ENCODE results near the gene CNBD2. TPM values are rescaled to one million over a fixed set of nuclear protein-coding genes. Genes with fewer than 3 reads are reported as not detected.
"Not testable (repeated sequence)": the region's sequence is repeated elsewhere in the genome, so short reads cannot be mapped to it uniquely, and the experiment has no call there.

CNBD2 gene
- total RNA-seq, 1 donor from 2014 or later = 3.0 TPM

DNA sequence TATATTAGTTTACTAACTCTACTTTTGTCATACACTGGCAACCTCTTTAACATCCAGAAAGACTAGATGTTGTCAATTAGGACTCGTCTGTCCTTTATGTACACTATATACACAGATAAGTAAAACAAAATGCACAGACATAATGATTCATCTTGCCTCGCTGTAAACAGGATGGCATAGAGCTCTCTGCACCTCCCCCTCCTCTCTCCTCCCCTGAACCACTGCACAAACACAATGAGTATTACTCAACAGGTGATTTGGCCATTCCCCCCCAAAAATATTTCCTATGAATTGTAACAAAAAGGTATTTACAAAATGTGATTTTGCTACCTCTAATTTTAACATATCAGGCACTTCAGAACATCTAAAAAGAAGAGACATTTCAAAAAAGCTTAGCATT, 81.0 kb downstream of the CNBD2 start:
- not testable (repeated sequence) for H3K27me3 Mint-ChIP-seq (ENCODE audit: low read depth, unreplicated experiment); H3K36me3 Mint-ChIP-seq (ENCODE audit: low read depth, unreplicated experiment); FAIRE-seq; H3K36me3 ChIP-seq (ENCODE audit: insufficient read depth, low read length); H3K4me1 ChIP-seq (ENCODE audit: insufficient read depth, low read length); H3K9me3 ChIP-seq (ENCODE audit: insufficient read depth, low read depth, low read length); H3K27me3 ChIP-seq (ENCODE audit: insufficient read depth, low read length); DNase-seq (ENCODE audit: low read depth); H2AFZ ChIP-seq (ENCODE audit: low read depth, low read length); H3K27ac ChIP-seq (ENCODE audit: low read depth, low read length); H3K9me3 Mint-ChIP-seq (ENCODE audit: unreplicated experiment)
- Histone ChIP-seq H3K4me3 (ENCODE audit: insufficient read depth, low read depth, low read length) (peak overlapping the region; percentile 73), H3K79me2 (ENCODE audit: insufficient read depth, low read length) (peaks cover 62% of the 10 kb centered on the region), H3K9ac (ENCODE audit: low read length) (peak overlapping the region; percentile 100), H3K4me2 (ENCODE audit: low read length) (peak overlapping the region; percentile 88), H4K20me1 (ENCODE audit: insufficient read depth, low read length) (peaks cover 44% of the 10 kb centered on the region)
- Mint-ChIP-seq H3K4me1 (ENCODE audit: low read depth, unreplicated experiment) (peaks cover 17% of the 10 kb centered on the region), H3K27ac (ENCODE audit: unreplicated experiment) (peak overlapping the region; percentile 91), H3K4me3 (ENCODE audit: unreplicated experiment) (peak overlapping the region; percentile 93)

DNA sequence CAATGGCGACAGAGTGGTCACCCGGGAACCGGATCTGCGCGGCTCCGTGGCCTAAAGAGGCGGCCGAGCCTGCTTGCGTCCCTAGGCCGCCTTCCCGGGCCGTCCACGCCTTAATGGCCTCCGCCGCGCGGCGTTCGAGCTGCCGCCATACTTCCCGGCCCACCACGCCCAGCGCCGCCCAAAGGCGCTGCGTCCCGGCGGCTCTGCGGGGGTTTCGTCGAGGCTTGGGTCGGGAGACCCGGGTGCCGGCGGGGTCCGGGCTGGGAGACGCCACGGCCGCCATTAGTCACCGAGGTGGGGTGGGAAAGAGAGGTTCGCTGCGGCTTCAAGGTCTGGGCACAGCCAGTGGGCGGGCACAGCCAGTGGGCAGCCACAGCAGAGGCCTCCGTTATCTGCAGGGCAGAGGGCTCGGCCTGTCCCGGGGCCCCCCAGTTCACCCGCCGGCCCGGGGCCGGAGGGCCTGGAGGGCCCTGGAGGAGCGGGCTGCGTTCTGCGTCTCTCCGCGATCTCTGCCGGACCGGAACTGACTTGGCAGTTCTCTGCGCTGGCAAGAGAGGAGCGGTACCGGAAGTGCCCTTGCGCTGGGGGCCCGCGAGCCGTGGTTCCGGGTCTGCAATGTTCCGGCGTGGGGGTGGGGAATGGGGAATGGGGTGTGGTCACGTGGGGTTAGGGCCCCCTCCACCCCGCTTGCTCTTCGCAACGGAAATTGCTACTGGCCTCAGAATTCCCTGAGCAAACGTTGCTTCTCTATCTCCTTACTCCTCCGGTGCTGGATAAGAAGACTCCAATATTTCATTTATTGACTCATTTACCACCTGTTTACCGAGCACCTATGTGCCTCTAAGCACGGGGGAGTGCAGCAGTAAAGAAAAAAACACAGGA, 82.3 kb downstream of the CNBD2 start:
- H3K4me3 Mint-ChIP-seq (ENCODE audit: unreplicated experiment) = peak overlapping the region; percentile 93
- H3K36me3 Mint-ChIP-seq (ENCODE audit: low read depth, unreplicated experiment) = peaks cover 8% of the 10 kb centered on the region
- H3K27ac Mint-ChIP-seq (ENCODE audit: unreplicated experiment) = peak overlapping the region; percentile 91
- no peak for FAIRE-seq
- peaks cover 13% of the 10 kb centered on the region for H3K27me3 Mint-ChIP-seq (ENCODE audit: low read depth, unreplicated experiment)
- peak overlapping the region; percentile 100 for H3K9ac ChIP-seq (ENCODE audit: low read length)
- peaks cover 5% of the 10 kb centered on the region for H3K36me3 ChIP-seq (ENCODE audit: insufficient read depth, low read length)
- peak overlapping the region; percentile 94 for H3K27ac ChIP-seq (ENCODE audit: low read depth, low read length)
- DNase-seq (ENCODE audit: low read depth) = peak; percentile 75
- H3K4me1 Mint-ChIP-seq (ENCODE audit: low read depth, unreplicated experiment) = peaks cover 17% of the 10 kb centered on the region
- TF ChIP-seq EZH2 (IDR thresholded peaks at IDR 0.05; ENCODE audit: insufficient read depth, low read length) = no peak
- no peak for TF ChIP-seq CTCF (IDR thresholded peaks at IDR 0.05; ENCODE audit: insufficient read depth, low read depth, low read length)
- H3K27me3 ChIP-seq (ENCODE audit: insufficient read depth, low read length) = no peaks in the 10 kb centered on the region
- H3K4me2 ChIP-seq (ENCODE audit: low read length) = peak overlapping the region; percentile 88
- H3K9me3 ChIP-seq (ENCODE audit: insufficient read depth, low read depth, low read length) = no peaks in the 10 kb centered on the region
- H3K79me2 ChIP-seq (ENCODE audit: insufficient read depth, low read length) = peaks cover 50% of the 10 kb centered on the region
- H3K4me3 ChIP-seq (ENCODE audit: insufficient read depth, low read depth, low read length) = peak overlapping the region; percentile 73
- H2AFZ ChIP-seq (ENCODE audit: low read depth, low read length) = peak overlapping the region; percentile 80
- no peaks in the 10 kb centered on the region for H3K9me3 Mint-ChIP-seq (ENCODE audit: unreplicated experiment)
- peaks cover 33% of the 10 kb centered on the region for H4K20me1 ChIP-seq (ENCODE audit: insufficient read depth, low read length)
- H3K4me1 ChIP-seq (ENCODE audit: insufficient read depth, low read length) = peaks cover 7% of the 10 kb centered on the region

DNA sequence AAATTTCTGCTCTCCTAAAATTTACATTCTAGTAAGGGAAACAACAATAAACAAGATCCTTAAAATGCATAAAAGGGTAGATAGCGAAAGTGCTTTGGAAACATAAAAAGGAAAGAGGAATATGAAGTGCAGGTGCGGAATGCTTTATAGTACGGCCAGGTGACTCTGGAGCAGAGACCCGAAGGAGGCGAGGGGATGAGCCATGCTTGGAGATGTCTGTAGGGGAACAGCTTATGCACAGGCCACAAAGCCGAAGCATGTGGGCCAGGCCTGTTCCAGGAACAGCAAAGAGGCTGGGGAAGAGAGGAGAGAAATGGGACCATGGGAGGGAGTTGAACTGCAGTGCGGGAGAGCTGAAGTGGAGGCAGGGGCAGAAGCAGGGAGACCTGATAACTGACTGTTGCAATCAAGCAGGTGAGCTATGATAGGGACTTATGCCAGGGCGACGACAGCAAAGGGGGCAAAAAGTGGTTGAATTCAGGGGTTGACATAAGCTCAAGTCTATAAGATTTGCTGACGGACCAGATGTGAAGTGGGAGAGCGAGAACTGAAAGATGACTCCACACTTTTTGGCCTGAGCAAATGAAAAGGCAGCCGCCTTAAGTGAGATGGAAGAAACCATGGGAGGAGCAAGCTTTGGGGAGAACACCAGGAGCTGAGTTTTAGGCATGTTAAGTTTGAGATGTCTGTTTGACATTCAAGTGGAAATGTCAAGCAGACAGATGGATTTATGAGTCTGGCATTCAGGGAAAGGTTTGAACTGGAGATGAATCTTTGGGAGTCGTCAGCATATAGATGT, 83.1 kb downstream of the CNBD2 start:
- H3K9me3 Mint-ChIP-seq (ENCODE audit: unreplicated experiment) = no peaks in the 10 kb centered on the region
- peak overlapping the region; percentile 80 for H2AFZ ChIP-seq (ENCODE audit: low read depth, low read length)
- FAIRE-seq (no peak), DNase-seq (ENCODE audit: low read depth) (no peak)
- peaks cover 5% of the 10 kb centered on the region for H3K36me3 ChIP-seq (ENCODE audit: insufficient read depth, low read length)
- H3K27me3 Mint-ChIP-seq (ENCODE audit: low read depth, unreplicated experiment) = peaks cover 13% of the 10 kb centered on the region
- H3K27ac ChIP-seq (ENCODE audit: low read depth, low read length) = no peak overlapping the region
- peaks cover 24% of the 10 kb centered on the region for H4K20me1 ChIP-seq (ENCODE audit: insufficient read depth, low read length)
- H3K27me3 ChIP-seq (ENCODE audit: insufficient read depth, low read length) = no peaks in the 10 kb centered on the region
- H3K79me2 ChIP-seq (ENCODE audit: insufficient read depth, low read length) = peaks cover 41% of the 10 kb centered on the region
- no peaks in the 10 kb centered on the region for H3K9me3 ChIP-seq (ENCODE audit: insufficient read depth, low read depth, low read length)
- peaks cover 8% of the 10 kb centered on the region for H3K36me3 Mint-ChIP-seq (ENCODE audit: low read depth, unreplicated experiment)
- TF ChIP-seq CTCF (IDR thresholded peaks at IDR 0.05; ENCODE audit: insufficient read depth, low read depth, low read length) (no peak), EZH2 (IDR thresholded peaks at IDR 0.05; ENCODE audit: insufficient read depth, low read length) (no peak)
- peak overlapping the region; percentile 93 for H3K4me3 Mint-ChIP-seq (ENCODE audit: unreplicated experiment)
- peak overlapping the region; percentile 91 for H3K27ac Mint-ChIP-seq (ENCODE audit: unreplicated experiment)
- H3K9ac ChIP-seq (ENCODE audit: low read length) = peak overlapping the region; percentile 100
- peak overlapping the region; percentile 88 for H3K4me2 ChIP-seq (ENCODE audit: low read length)
- peak overlapping the region; percentile 73 for H3K4me3 ChIP-seq (ENCODE audit: insufficient read depth, low read depth, low read length)
- H3K4me1 ChIP-seq (ENCODE audit: insufficient read depth, low read length) = peaks cover 4% of the 10 kb centered on the region
- H3K4me1 Mint-ChIP-seq (ENCODE audit: low read depth, unreplicated experiment) = peaks cover 10% of the 10 kb centered on the region
